Measurements from ENCODE around the gene RNF2. TPM values are rescaled to one million over a fixed set of nuclear protein-coding genes. Genes with fewer than 3 reads are reported as not detected.

The RNF2 gene
- total and polyA plus RNA-seq, 2 of the 13 experiments (the other 11 are each of a cell fraction or from before 2014, with no cell fraction given), result 19.3 to 21.7 TPM

- TF ChIP-seq ZHX1 (CRISPR knock-in tag; IDR thresholded peaks at IDR 0.05; ENCODE audit: low read depth) (no peak), ZBTB21 (CRISPR knock-in tag; IDR thresholded peaks at IDR 0.05) (no peak), ZNF570 (CRISPR knock-in tag; IDR thresholded peaks at IDR 0.05; ENCODE audit: borderline replicate concordance) (no peak), FOSL2 (CRISPR knock-in tag; IDR thresholded peaks at IDR 0.05) (no peak), DMTF1 (CRISPR knock-in tag; IDR thresholded peaks at IDR 0.05) (no peak), MXD3 (CRISPR knock-in tag; IDR thresholded peaks at IDR 0.05) (no peak), NFYB (CRISPR knock-in tag; IDR thresholded peaks at IDR 0.05) (no peak), DNMT1 (CRISPR knock-in tag; IDR thresholded peaks at IDR 0.05) (no peak), ZBTB20 (CRISPR knock-in tag; IDR thresholded peaks at IDR 0.05; ENCODE audit: borderline replicate concordance, low read depth) (no peak), ZFY (CRISPR knock-in tag; IDR thresholded peaks at IDR 0.05) (no peak), FUBP1 (CRISPR knock-in tag; IDR thresholded peaks at IDR 0.05; ENCODE audit: borderline replicate concordance) (no peak), USF2 (IDR thresholded peaks at IDR 0.05; ENCODE audit: low read depth, low read length) (no peak), USF2 (CRISPR knock-in tag; IDR thresholded peaks at IDR 0.05; ENCODE audit: borderline replicate concordance) (no peak), HCFC1 (IDR thresholded peaks at IDR 0.05; ENCODE audit: low read depth, low read length) (no peak), MBNL3 (CRISPR knock-in tag; conservative IDR thresholded peaks at IDR 0.05) (no peak), ARNTL (CRISPR knock-in tag; IDR thresholded peaks at IDR 0.05) (no peak), ZFP1 (CRISPR knock-in tag; IDR thresholded peaks at IDR 0.05) (no peak), HNRNPLL (IDR thresholded peaks at IDR 0.05; ENCODE audit: low read depth, low read length, poor library complexity, severe bottlenecking) (peak; percentile 68)
- TF ChIP-seq, protein P1, sequence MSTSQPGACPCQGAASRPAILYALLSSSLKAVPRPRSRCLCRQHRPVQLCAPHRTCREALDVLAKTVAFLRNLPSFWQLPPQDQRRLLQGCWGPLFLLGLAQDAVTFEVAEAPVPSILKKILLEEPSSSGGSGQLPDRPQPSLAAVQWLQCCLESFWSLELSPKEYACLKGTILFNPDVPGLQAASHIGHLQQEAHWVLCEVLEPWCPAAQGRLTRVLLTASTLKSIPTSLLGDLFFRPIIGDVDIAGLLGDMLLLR (CRISPR knock-in tag; IDR thresholded peaks at IDR 0.05), result no peak
Measured at GRCh38 chr1:185045814-185046492, 595 bp downstream of the RNF2 start (continued).

All from HepG2 (cell line).